CD8-positive, alpha-beta memory T cell (primary cell): Measurements from ENCODE around the gene SEC24C. TPM values are rescaled to one million over a fixed set of nuclear protein-coding genes. Genes with fewer than 3 reads are reported as not detected.
A peak's percentile ranks its signal among the peaks of the same experiment; 100 is the strongest.
"Not testable (repeated sequence)": the region's sequence is repeated elsewhere in the genome, so short reads cannot be mapped to it uniquely, and the experiment has no call there.

Experiments
- CTCF ChIA-PET: fragments of 350-600 bp; sonication (Branson Sonifier 250); formaldehyde crosslinking; loops from one replicate; lab custom pipeline; 2021; ENCODE audit warnings: antibody characterized with exemption; lab: Charles Lee
- POLR2A ChIA-PET: fragments of 350-600 bp; sonication (Branson Sonifier 250); formaldehyde crosslinking; loops from one replicate; lab custom pipeline; 2021; ENCODE audit warnings: antibody characterized with exemption; lab: Charles Lee
- DNase-seq, 5 donors: peaks; one replicate each; pipeline versions ENCODE4 v3.0.0 to v3.0.0-alpha.2; 2020 to 2022; ENCODE audit warnings: mixed read lengths in 1 of 5
- H3K27ac ChIP-seq: one replicate; pipeline ENCODE4 v1.7.0; 2013; ENCODE audit warnings: low read depth, mild to moderate bottlenecking, low read length, moderate library complexity
- H3K27me3 ChIP-seq: 2 replicates; pipeline ENCODE4 v1.7.0; 2013; ENCODE audit warnings: low read length, mild to moderate bottlenecking; ENCODE audit not compliant: insufficient read depth, poor library complexity, severe bottlenecking
- H3K36me3 ChIP-seq: 2 replicates; pipeline ENCODE4 v1.7.0; 2013; ENCODE audit warnings: mild to moderate bottlenecking, low read length, moderate library complexity; ENCODE audit not compliant: insufficient read depth
- H3K4me1 ChIP-seq: 2 replicates; pipeline ENCODE4 v1.7.0; 2013; ENCODE audit warnings: mild to moderate bottlenecking, low read length, moderate library complexity; ENCODE audit not compliant: insufficient read depth
- H3K4me3 ChIP-seq: 2 replicates; pipeline ENCODE4 v1.7.0; 2013; ENCODE audit warnings: mild to moderate bottlenecking, low read length
- H3K9me3 ChIP-seq: 2 replicates; pipeline ENCODE4 v1.7.0; 2013; ENCODE audit warnings: mild to moderate bottlenecking, low read length
- H3K27ac Mint-ChIP-seq, 8 donors: one replicate each; pipeline ENCODE4 v1.8.0; 2020 to 2021; ENCODE audit warnings: mixed read lengths in 8 of 8, mild to moderate bottlenecking in 6 of 8, inconsistent platforms in 3 of 8, moderate library complexity in 3 of 8
- H3K27me3 Mint-ChIP-seq, 2 donors: one replicate each; pipeline ENCODE4 v1.8.0; 2020 to 2021; ENCODE audit warnings: mixed read lengths in 2 of 2, mild to moderate bottlenecking in 1 of 2, moderate library complexity in 1 of 2
- H3K36me3 Mint-ChIP-seq, 3 donors: one replicate each; pipeline ENCODE4 v1.8.0; 2020 to 2021; ENCODE audit warnings: mixed read lengths in 3 of 3, inconsistent platforms in 1 of 3, mild to moderate bottlenecking in 1 of 3
- H3K4me1 Mint-ChIP-seq, 3 donors: one replicate each; pipeline ENCODE4 v1.8.0; 2020 to 2021; ENCODE audit warnings: mixed read lengths in 3 of 3, inconsistent platforms in 1 of 3, mild to moderate bottlenecking in 1 of 3
- H3K4me3 Mint-ChIP-seq, 7 donors: one replicate each; pipeline ENCODE4 v1.8.0; 2020 to 2021; ENCODE audit warnings: mixed read lengths in 7 of 7, mild to moderate bottlenecking in 6 of 7, moderate library complexity in 4 of 7, inconsistent platforms in 2 of 7
- H3K9me3 Mint-ChIP-seq, 5 donors: one replicate each; pipeline ENCODE4 v1.8.0; 2020 to 2022; ENCODE audit warnings: mixed read lengths in 5 of 5, mild to moderate bottlenecking in 3 of 5, moderate library complexity in 2 of 5, inconsistent platforms in 1 of 5
- polyA plus RNA-seq: library from polyadenylated mRNA; unstranded; fragments of 300-500 nt; fragmentation: Illumina TruSeq; gene quantifications from one replicate; pipeline ENCODE4 v1.2.3, GENCODE V29; 2021
- total RNA-seq, 2 experiments: library from RNA; stranded (reverse); gene quantifications; one replicate each; pipeline ENCODE4 v1.2.3, GENCODE V29; 2021

SEC24C gene
- total and polyA plus RNA-seq, 3 experiments from 2014 or later: 70.3 to 95.9 (median 93.1) TPM

DNA sequence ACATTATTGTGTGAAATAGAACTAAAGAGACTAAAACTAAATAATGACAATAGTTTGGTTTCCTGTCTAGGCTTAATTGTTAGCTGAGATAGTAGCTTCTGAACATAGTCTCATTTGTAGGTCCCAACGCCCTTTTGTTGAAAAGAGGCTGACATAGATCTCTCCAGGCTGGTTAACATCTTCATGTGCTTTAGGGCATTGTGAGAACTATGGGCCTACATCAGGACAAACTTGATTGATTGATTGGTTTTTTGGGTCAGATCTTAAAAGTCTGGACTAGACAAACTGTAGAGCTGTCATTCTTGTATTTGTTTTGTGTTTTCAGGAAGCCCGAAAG is 38.5 kb downstream of the SEC24C start:
- peaks cover 0 to 47% (median 2%) of the 10 kb centered on the region in 3 donors for H3K36me3 Mint-ChIP-seq
- Histone ChIP-seq H3K9me3 (no peaks in the 10 kb centered on the region), H3K4me3 (peak overlapping the region; percentile 74), H3K27me3 (no peaks in the 10 kb centered on the region), H3K4me1 (peaks cover 49% of the 10 kb centered on the region), H3K36me3 (no peaks in the 10 kb centered on the region), H3K27ac (peak overlapping the region; percentile 81)
- no peaks in the 10 kb centered on the region for H3K27me3 Mint-ChIP-seq
- no peak for DNase-seq
- peak overlapping the region; percentile 94 to 100 (median 97) for H3K4me3 Mint-ChIP-seq
- H3K27ac Mint-ChIP-seq: peak overlapping the region; percentile 88 to 99 (median 98)
- peaks cover 0 to 3% (median 0%) of the 10 kb centered on the region in 5 donors for H3K9me3 Mint-ChIP-seq
- ChIA-PET CTCF (interaction anchor here (1.2 to 4.2 kb wide), 3 partner anchors 10 to 14 kb away, joined by 3 to 35 read pairs (median 8); a partner anchor contains a TSS), POLR2A (interaction anchor here (7.3 kb wide), 1 partner anchor 10 kb away, joined by 88 read pairs; a partner anchor contains a TSS)
- H3K4me1 Mint-ChIP-seq: peaks cover 54 to 74% (median 59%) of the 10 kb centered on the region in 3 donors

DNA sequence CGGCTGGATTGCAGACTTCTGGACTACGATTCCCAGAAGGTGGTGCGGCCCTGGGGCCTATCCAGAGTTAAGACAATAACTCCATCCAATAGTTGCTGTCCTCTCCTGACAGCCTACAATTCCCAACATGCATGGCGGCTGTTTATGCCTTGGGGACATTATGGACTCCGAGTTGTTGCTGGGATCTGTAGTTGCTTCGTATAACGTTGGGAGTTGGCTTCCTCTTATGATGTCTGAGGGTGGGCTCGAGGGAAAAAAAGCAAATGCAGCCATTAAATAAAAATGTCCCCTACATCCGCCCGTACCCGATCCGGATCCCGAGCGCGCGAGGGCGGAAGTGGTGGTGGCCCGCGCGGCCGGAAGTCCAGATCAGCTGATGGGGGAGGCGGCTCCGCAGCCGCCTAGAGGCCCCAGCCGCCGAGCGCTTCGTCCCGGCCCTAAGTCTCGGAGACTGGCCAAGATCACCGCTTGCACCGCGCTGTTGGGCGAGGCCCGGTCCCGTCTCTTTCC is 41.1 kb downstream of the SEC24C start, which contains the start of gene ZSWIM8:
TSS of gene ZSWIM8 (plus strand) at position 396 of the 510 bp plus-strand sequence. CDS start 273 bp downstream, outside the sequence.
- Histone ChIP-seq H3K27ac (peak within 1 kb of the TSS; percentile 77), H3K36me3 (peaks cover 7% of the 10 kb centered on the region), H3K4me3 (peak within 1 kb of the TSS; percentile 88), H3K9me3 (no peaks in the 10 kb centered on the region), H3K4me1 (peaks cover 50% of the 10 kb centered on the region), H3K27me3 (no peaks in the 10 kb centered on the region)
- peak within 1 kb of the TSS; percentile 91 to 100 (median 99) for H3K4me3 Mint-ChIP-seq
- no peaks in the 10 kb centered on the region for H3K27me3 Mint-ChIP-seq
- ChIA-PET CTCF (interaction anchor here (0.7 to 2.1 kb wide), 4 partner anchors 9 to 42 kb away, joined by 3 to 12 read pairs (median 8); partner anchors contain the start of gene SEC24C), POLR2A (interaction anchor here (1.6 to 7.3 kb wide), 4 partner anchors 13 to 42 kb away, joined by 11 to 88 read pairs (median 12); partner anchors contain the start of gene SEC24C)
- H3K9me3 Mint-ChIP-seq: peaks cover 0 to 3% (median 0%) of the 10 kb centered on the region in 5 donors
- peaks cover 5 to 51% (median 6%) of the 10 kb centered on the region in 3 donors for H3K36me3 Mint-ChIP-seq
- H3K4me1 Mint-ChIP-seq: peaks cover 51 to 70% (median 55%) of the 10 kb centered on the region in 3 donors
- H3K27ac Mint-ChIP-seq: peak within 1 kb of the TSS; percentile 89 to 99 (median 97)
- peak; percentile 79 to 91 (median 87) for DNase-seq

DNA sequence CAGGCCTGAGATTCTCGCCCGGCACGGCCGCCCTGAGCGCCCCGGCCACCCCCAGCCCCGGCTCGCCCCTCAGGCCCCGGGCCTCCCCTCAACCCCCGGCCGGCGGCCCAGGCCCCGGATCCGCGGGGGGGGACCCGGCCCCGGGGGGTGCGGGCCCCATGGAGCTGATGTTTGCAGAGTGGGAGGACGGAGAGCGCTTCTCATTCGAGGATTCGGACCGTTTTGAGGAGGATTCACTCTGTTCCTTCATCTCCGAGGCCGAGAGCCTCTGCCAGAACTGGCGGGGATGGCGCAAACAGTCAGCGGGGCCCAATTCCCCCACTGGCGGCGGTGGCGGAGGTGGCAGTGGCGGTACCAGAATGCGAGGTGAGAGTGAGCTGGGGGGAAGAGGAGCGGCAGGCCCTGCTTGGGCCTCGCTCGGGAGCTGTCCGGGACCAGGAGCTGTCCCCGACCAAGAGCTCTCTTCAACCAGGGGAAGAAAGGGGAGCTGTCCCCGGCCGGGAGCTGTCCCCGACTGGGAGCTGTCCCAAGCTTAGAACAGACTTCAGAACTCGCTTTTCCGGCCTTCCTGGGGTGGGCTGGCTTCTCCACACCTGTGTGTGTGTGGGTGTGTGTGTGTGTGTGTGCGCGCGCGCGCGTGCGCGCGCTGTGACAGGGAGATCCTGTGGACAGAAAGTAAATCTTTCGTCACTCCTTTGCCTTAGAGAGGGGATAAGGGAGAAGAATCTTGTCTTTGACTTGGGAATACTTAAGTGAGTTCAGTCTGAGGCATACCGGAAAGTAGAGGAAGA is 41.7 kb downstream of the SEC24C start:
- ChIA-PET POLR2A (interaction anchor here (0.8 to 7.3 kb wide), 5 partner anchors 13 to 52 kb away, joined by 3 to 88 read pairs (median 11); partner anchors contain the start of gene SEC24C), CTCF (interaction anchor here (0.7 to 2.1 kb wide), 7 partner anchors 9 to 94 kb away, joined by 3 to 12 read pairs (median 6); partner anchors contain the start of gene SEC24C)
- Histone ChIP-seq H3K4me3 (peak overlapping the region; percentile 88), H3K27me3 (no peaks in the 10 kb centered on the region), H3K4me1 (peaks cover 44% of the 10 kb centered on the region), H3K27ac (peak overlapping the region; percentile 77), H3K36me3 (peaks cover 9% of the 10 kb centered on the region), H3K9me3 (no peaks in the 10 kb centered on the region)
- H3K9me3 Mint-ChIP-seq: peaks cover 0 to 3% (median 0%) of the 10 kb centered on the region in 5 donors
- peaks cover 5 to 54% (median 7%) of the 10 kb centered on the region in 3 donors for H3K36me3 Mint-ChIP-seq
- peak overlapping the region; percentile 91 to 100 (median 99) for H3K4me3 Mint-ChIP-seq
- DNase-seq: peak; percentile 27 to 75 (median 59)
- no peaks in the 10 kb centered on the region for H3K27me3 Mint-ChIP-seq
- H3K27ac Mint-ChIP-seq: peak overlapping the region; percentile 89 to 99 (median 97)
- H3K4me1 Mint-ChIP-seq: peaks cover 45 to 64% (median 49%) of the 10 kb centered on the region in 3 donors

DNA sequence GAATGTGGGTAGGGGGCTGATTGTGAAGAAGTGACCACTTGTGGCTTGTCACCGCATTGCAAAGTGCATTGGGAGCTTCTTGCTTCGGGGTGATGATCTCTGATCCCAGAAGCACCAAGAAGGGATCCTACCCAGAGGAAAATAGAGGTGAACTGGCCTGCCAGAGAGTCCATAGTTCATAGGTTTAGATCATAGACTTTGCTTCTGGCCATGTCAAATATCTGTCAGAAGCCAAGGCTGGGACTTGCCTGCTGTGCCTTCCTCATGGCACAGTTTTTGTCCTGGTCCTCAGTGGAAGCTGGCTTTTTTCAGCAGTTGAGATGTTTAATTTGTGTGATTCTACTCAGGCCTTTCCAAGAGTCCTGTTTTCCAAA is 42.3 kb downstream of the SEC24C start:
- Histone ChIP-seq H3K27me3 (no peaks in the 10 kb centered on the region), H3K36me3 (peaks cover 15% of the 10 kb centered on the region), H3K27ac (peak overlapping the region; percentile 77), H3K4me1 (peaks cover 39% of the 10 kb centered on the region), H3K4me3 (peak overlapping the region; percentile 88), H3K9me3 (no peaks in the 10 kb centered on the region)
- Mint-ChIP-seq H3K27me3 (no peaks in the 10 kb centered on the region), H3K4me3 (peak overlapping the region; percentile 88 to 100 (median 93)), H3K9me3 (peaks cover 0 to 3% (median 0%) of the 10 kb centered on the region in 5 donors), H3K4me1 (peaks cover 44 to 58% (median 45%) of the 10 kb centered on the region in 3 donors), H3K27ac (peak overlapping the region; percentile 89 to 98 (median 96)), H3K36me3 (peaks cover 5 to 59% (median 7%) of the 10 kb centered on the region in 3 donors)
- DNase-seq: no peak
- CTCF ChIA-PET: interaction anchor here (1.3 to 2.1 kb wide), 6 partner anchors 8 to 94 kb away, joined by 4 to 12 read pairs (median 6); partner anchors contain the start of gene SEC24C
- POLR2A ChIA-PET: interaction anchor here (0.8 to 7.3 kb wide), 5 partner anchors 14 to 52 kb away, joined by 3 to 88 read pairs (median 11); partner anchors contain the start of gene SEC24C

DNA sequence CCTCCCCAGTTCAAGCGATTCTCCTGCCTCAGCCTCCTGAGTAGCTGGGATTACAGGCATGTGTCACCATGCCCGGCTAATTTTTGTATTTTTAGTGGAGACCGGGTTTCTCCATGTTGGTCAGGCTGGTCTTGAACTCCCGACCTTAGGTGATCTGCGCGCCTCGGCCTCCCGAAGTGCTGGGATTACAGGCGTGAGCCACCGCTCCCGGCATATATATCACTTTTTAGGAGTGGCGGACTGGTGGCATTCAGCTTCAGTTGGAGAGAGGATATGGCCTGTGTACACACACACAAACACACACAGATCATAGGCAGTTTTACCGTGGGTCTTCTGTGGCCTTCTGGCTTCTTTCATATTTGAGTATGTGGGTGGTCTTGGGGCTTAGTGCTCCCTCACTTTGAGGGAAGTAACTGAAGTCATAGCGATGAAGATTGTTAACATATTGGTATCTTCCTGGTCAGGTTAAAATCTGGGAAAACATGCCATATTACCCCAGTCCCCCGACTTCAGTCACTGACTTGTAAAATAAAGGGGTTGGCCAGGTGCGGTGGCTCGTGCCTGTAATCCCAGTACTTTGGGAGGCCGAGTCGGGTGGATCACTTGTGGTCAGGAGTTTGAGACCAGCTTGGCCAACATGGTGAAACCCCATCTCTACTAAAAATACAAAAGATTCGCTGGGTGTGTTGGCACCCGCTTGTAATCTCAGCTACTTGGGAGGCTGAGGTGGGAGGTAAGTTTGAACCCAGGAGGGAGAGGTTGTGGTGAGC is 43.0 kb downstream of the SEC24C start:
- CTCF ChIA-PET: interaction anchor here (1.3 to 2.1 kb wide), 7 partner anchors 7 to 93 kb away, joined by 3 to 12 read pairs (median 6); a partner anchor contains a TSS

DNA sequence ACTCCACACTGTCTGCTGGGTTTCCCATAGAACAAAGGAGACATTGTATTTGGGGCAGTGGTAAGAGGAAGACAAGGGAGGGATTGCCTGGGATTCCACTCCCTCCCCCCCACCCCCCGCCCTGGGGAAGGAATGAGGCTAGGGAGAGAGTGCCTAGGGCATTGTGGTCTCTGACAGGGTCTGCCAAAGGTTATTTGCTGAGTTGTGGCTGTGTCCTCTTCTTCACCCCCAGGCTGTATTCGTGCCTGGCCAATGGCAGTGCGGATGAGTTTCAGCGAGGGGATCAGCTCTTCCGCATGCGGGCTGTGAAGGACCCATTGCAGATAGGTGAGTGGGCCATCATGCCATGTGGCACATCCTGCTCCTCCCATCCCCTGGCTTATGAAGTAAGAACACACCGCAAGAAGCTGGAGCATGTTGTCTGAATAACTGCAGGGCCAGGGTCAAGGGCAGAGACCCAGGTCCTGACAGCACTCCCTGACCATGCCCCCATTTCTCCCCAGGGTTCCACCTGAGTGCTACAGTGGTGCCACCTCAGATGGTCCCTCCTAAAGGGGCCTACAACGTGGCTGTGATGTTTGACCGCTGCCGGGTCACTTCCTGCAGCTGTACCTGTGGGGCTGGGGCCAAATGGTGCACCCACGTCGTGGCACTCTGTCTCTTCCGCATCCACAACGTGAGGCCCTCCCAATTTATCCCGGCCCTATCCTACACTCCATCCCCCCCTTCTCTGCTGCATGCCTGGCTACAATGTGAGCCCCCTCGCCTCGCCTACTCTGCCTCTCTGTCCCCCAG is 44.9 kb downstream of the SEC24C start:
- POLR2A ChIA-PET: no interaction called here
- CTCF ChIA-PET: interaction anchor here (0.9 to 1.3 kb wide), 3 partner anchors 16 to 90 kb away, joined by 3 to 6 read pairs (median 4); a partner anchor contains a TSS

More for the DNA sequence above, 43.0 kb downstream of the SEC24C start:
- not testable (repeated sequence) for H3K4me3 ChIP-seq, H3K27me3 ChIP-seq, H3K27ac ChIP-seq, H3K27me3 Mint-ChIP-seq, H3K9me3 ChIP-seq, DNase-seq, H3K9me3 Mint-ChIP-seq
- Mint-ChIP-seq H3K36me3 (peaks cover 5 to 60% (median 7%) of the 10 kb centered on the region in 3 donors), H3K27ac (peak overlapping the region in 6 of 8 donors; percentile 21 to 89 (median 51)), H3K4me1 (peaks cover 39 to 52% (median 40%) of the 10 kb centered on the region in 3 donors), H3K4me3 (peak overlapping the region; percentile 40 to 71 (median 57))
- Histone ChIP-seq H3K4me1 (peaks cover 39% of the 10 kb centered on the region), H3K36me3 (peaks cover 21% of the 10 kb centered on the region)
- POLR2A ChIA-PET: interaction anchor here (1.9 to 7.3 kb wide), 3 partner anchors 15 to 44 kb away, joined by 11 to 88 read pairs (median 13); partner anchors contain the start of gene SEC24C

More for the DNA sequence above, 44.9 kb downstream of the SEC24C start:
- DNase-seq: no peak
- peaks cover 27 to 37% (median 31%) of the 10 kb centered on the region in 3 donors for H3K4me1 Mint-ChIP-seq
- H3K36me3 ChIP-seq: peaks cover 38% of the 10 kb centered on the region
- no peak overlapping the region for H3K4me3 ChIP-seq
- H3K9me3 ChIP-seq: no peaks in the 10 kb centered on the region
- H3K27ac ChIP-seq: no peak overlapping the region
- H3K36me3 Mint-ChIP-seq: peaks cover 12 to 73% (median 14%) of the 10 kb centered on the region in 3 donors
- H3K27me3 Mint-ChIP-seq: peaks cover 0 to 2% of the 10 kb centered on the region in 2 donors
- peak overlapping the region in 2 of 8 donors; percentile 60 to 84 for H3K27ac Mint-ChIP-seq
- peak overlapping the region in 2 of 7 donors; percentile 73 to 76 for H3K4me3 Mint-ChIP-seq
- peaks cover 28% of the 10 kb centered on the region for H3K4me1 ChIP-seq
- no peaks in the 10 kb centered on the region for H3K27me3 ChIP-seq
- H3K9me3 Mint-ChIP-seq: peaks cover 0 to 3% (median 0%) of the 10 kb centered on the region in 5 donors
